ENCODE data around the gene TP53I11.

Gene TP53I11

GRCh38 chr11:44920451-44920850 is 30.2 kb downstream of the TP53I11 start:
- DNase-seq (ENCODE audit: low spot score) (no peak), ATAC-seq (ENCODE audit: low read depth) (no peak)
- Histone ChIP-seq H3K4me3 (ENCODE audit: severe bottlenecking) (no peak overlapping the region), H3K27ac (ENCODE audit: poor library complexity, severe bottlenecking) (no peak overlapping the region), H3K27me3 (ENCODE audit: insufficient read depth, poor library complexity, severe bottlenecking) (no peaks in the 10 kb centered on the region), H3K9me3 (ENCODE audit: severe bottlenecking) (no peaks in the 10 kb centered on the region), H3K4me1 (ENCODE audit: insufficient read depth, poor library complexity, severe bottlenecking) (no peaks in the 10 kb centered on the region), H3K36me3 (ENCODE audit: low read depth) (no peaks in the 10 kb centered on the region)
- no peak for TF ChIP-seq CTCF (IDR thresholded peaks at IDR 0.05; ENCODE audit: poor library complexity, severe bottlenecking)

DNA sequence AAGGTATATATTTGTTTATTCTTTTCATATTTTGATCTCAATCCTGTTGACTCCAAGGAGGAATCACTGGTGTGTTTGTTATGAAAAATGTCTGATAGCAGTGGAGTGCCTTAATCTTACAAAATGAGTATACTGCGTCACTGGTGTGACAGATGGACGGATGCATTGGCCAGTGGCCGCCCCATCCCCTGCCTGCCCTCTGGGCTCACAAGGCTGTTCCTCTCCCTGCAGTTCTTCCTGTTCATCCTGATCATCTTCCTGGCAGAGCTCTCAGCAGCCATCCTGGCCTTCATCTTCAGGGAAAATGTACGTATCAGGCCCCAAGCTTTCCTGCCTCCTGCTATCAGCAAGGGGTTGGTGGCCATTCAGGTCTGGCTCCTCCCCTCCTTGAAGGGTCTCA is 32.9 kb downstream of the TP53I11 start:
- Histone ChIP-seq H3K27me3 (ENCODE audit: insufficient read depth, poor library complexity, severe bottlenecking) (no peaks in the 10 kb centered on the region), H3K9me3 (ENCODE audit: severe bottlenecking) (no peaks in the 10 kb centered on the region), H3K27ac (ENCODE audit: poor library complexity, severe bottlenecking) (no peak overlapping the region), H3K36me3 (ENCODE audit: low read depth) (no peaks in the 10 kb centered on the region), H3K4me3 (ENCODE audit: severe bottlenecking) (no peak overlapping the region), H3K4me1 (ENCODE audit: insufficient read depth, poor library complexity, severe bottlenecking) (no peaks in the 10 kb centered on the region)
- no peak for ATAC-seq (ENCODE audit: low read depth)
- DNase-seq (ENCODE audit: low spot score) = no peak
- TF ChIP-seq CTCF (IDR thresholded peaks at IDR 0.05; ENCODE audit: poor library complexity, severe bottlenecking) = no peak

GRCh38 chr11:44916801-44917385 is 33.8 kb downstream of the TP53I11 start:
- Histone ChIP-seq H3K27ac (ENCODE audit: poor library complexity, severe bottlenecking) (no peak overlapping the region), H3K9me3 (ENCODE audit: severe bottlenecking) (no peaks in the 10 kb centered on the region), H3K27me3 (ENCODE audit: insufficient read depth, poor library complexity, severe bottlenecking) (no peaks in the 10 kb centered on the region), H3K4me3 (ENCODE audit: severe bottlenecking) (no peak overlapping the region), H3K36me3 (ENCODE audit: low read depth) (no peaks in the 10 kb centered on the region), H3K4me1 (ENCODE audit: insufficient read depth, poor library complexity, severe bottlenecking) (no peaks in the 10 kb centered on the region)
- no peak for ATAC-seq (ENCODE audit: low read depth)
- no peak for DNase-seq (ENCODE audit: low spot score)
- no peak for TF ChIP-seq CTCF (IDR thresholded peaks at IDR 0.05; ENCODE audit: poor library complexity, severe bottlenecking)

- no peak for TF ChIP-seq CTCF (IDR thresholded peaks at IDR 0.05; ENCODE audit: poor library complexity, severe bottlenecking)
- no peak for DNase-seq (ENCODE audit: low spot score)
These were observed 34.4 kb downstream of the TP53I11 start for GRCh38 chr11:44916331-44916730.

GRCh38 chr11:44915621-44916020 is 35.1 kb downstream of the TP53I11 start:
- no peaks in the 10 kb centered on the region for H3K4me1 ChIP-seq (ENCODE audit: insufficient read depth, poor library complexity, severe bottlenecking)
- H3K9me3 ChIP-seq (ENCODE audit: severe bottlenecking) = no peaks in the 10 kb centered on the region
- no peaks in the 10 kb centered on the region for H3K36me3 ChIP-seq (ENCODE audit: low read depth)
- H3K27ac ChIP-seq (ENCODE audit: poor library complexity, severe bottlenecking) = no peak overlapping the region
- no peak overlapping the region for H3K4me3 ChIP-seq (ENCODE audit: severe bottlenecking)
- H3K27me3 ChIP-seq (ENCODE audit: insufficient read depth, poor library complexity, severe bottlenecking) = no peaks in the 10 kb centered on the region
- no peak for ATAC-seq (ENCODE audit: low read depth)
- TF ChIP-seq CTCF (IDR thresholded peaks at IDR 0.05; ENCODE audit: poor library complexity, severe bottlenecking) = no peak
- no peak for DNase-seq (ENCODE audit: low spot score)

More at GRCh38 chr11:44916331-44916730, 34.4 kb downstream of the TP53I11 start:
- Histone ChIP-seq H3K27me3 (ENCODE audit: insufficient read depth, poor library complexity, severe bottlenecking) (no peaks in the 10 kb centered on the region), H3K27ac (ENCODE audit: poor library complexity, severe bottlenecking) (no peak overlapping the region), H3K4me1 (ENCODE audit: insufficient read depth, poor library complexity, severe bottlenecking) (no peaks in the 10 kb centered on the region), H3K36me3 (ENCODE audit: low read depth) (no peaks in the 10 kb centered on the region), H3K4me3 (ENCODE audit: severe bottlenecking) (no peak overlapping the region), H3K9me3 (ENCODE audit: severe bottlenecking) (no peaks in the 10 kb centered on the region)
- ATAC-seq (ENCODE audit: low read depth) = no peak

All from RWPE2 (cell line).